ENCODE measurements around the gene SLC13A3.

DNA sequence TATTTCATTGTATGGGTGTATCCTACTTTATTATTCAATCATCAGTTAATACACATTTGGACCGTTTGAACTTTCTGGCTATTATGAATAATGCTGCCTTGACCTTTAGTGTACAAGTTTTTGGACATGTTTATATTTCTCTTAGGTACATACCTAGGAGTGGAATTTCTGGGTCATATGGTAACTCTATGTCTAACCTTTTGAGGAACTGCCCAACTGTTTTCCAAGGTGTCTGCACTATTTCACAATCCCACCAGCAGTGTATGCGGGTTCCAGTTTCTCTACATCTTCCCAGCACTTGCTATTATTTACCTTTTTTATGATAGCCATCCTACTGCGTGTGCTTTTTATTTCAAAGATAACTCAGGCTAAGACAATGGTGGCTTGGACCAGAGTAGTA, 14.3 kb upstream of the SLC13A3 start:
- TF ChIP-seq, protein P1, sequence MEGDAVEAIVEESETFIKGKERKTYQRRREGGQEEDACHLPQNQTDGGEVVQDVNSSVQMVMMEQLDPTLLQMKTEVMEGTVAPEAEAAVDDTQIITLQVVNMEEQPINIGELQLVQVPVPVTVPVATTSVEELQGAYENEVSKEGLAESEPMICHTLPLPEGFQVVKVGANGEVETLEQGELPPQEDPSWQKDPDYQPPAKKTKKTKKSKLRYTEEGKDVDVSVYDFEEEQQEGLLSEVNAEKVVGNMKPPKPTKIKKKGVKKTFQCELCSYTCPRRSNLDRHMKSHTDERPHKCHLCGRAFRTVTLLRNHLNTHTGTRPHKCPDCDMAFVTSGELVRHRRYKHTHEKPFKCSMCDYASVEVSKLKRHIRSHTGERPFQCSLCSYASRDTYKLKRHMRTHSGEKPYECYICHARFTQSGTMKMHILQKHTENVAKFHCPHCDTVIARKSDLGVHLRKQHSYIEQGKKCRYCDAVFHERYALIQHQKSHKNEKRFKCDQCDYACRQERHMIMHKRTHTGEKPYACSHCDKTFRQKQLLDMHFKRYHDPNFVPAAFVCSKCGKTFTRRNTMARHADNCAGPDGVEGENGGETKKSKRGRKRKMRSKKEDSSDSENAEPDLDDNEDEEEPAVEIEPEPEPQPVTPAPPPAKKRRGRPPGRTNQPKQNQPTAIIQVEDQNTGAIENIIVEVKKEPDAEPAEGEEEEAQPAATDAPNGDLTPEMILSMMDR (IDR thresholded peaks at IDR 0.05), result no peak
- TF ChIP-seq POLR2AphosphoS5 (IDR thresholded peaks at IDR 0.05), result no peak

Measured in gastroesophageal sphincter (tissue), 3 donors.